SK-N-SH (cell line): ENCODE measurements around the gene USP40.

Source experiments
- CTCF ChIP-seq: fragments of 200-600 bp; sonication (generic); IDR thresholded peaks from 2 replicates; pipeline ENCODE4 v1.6.1; 2017; ENCODE audit warnings: antibody characterized with exemption, mild to moderate bottlenecking, moderate library complexity
- ELF1 ChIP-seq: IDR thresholded peaks from 2 replicates; pipeline ENCODE4 v1.4.0; 2012
- EP300 ChIP-seq, 2 experiments: IDR thresholded peaks; 2 replicates each; pipeline versions ENCODE4 v1.4.0 to v1.6.1; 2012; ENCODE audit warnings: borderline replicate concordance in 1 of 2, low read depth in 1 of 2, low read length in 1 of 2
- FOXJ3 ChIP-seq: sonication (generic); formaldehyde crosslinking; IDR thresholded peaks from 2 replicates; pipeline ENCODE4 v1.5.1; 2020; ENCODE audit warnings: mild to moderate bottlenecking, missing genetic modification reagents
- GABPA ChIP-seq: IDR thresholded peaks from 2 replicates; pipeline ENCODE4 v1.4.0; 2012; ENCODE audit warnings: low read depth, mild to moderate bottlenecking
- GATA2 ChIP-seq: sonication (generic); formaldehyde crosslinking; IDR thresholded peaks from 2 replicates; pipeline ENCODE4 v1.5.0; 2020; ENCODE audit warnings: mild to moderate bottlenecking, missing genetic modification reagents
- PBX3 ChIP-seq: IDR thresholded peaks from 2 replicates; pipeline ENCODE4; 2012
- REST ChIP-seq: IDR thresholded peaks from 2 replicates; pipeline ENCODE4 v1.6.1; 2012; ENCODE audit warnings: mild to moderate bottlenecking, low read depth, low read length, moderate library complexity
- RFX5 ChIP-seq: IDR thresholded peaks from 2 replicates; pipeline ENCODE4 v1.6.1; 2012; ENCODE audit warnings: mild to moderate bottlenecking, improper control_type of control experiment, low read length
- USF2 ChIP-seq: fragments of 150-350 bp; IDR thresholded peaks from 2 replicates; pipeline ENCODE4 v1.6.1; 2017; ENCODE audit warnings: antibody characterized with exemption, low read length, low read depth, borderline replicate concordance

- TF ChIP-seq CTCF (no peak), REST (no peak), ELF1 (no peak), PBX3 (no peak), RFX5 (no peak), GATA2 (CRISPR knock-in tag) (no peak), GABPA (no peak), USF2 (no peak), EP300 (IDR thresholded peaks at IDR 0.05; ENCODE audit: borderline replicate concordance in 1 of 2, low read depth in 1 of 2, low read length in 1 of 2) (no peak), FOXJ3 (CRISPR knock-in tag) (no peak)
Measured at GRCh38 chr2:233572468-233572867, 5.9 kb upstream of the USP40 start.
